Effector CD8-positive, alpha-beta T cell (primary cell): Measurements from ENCODE around the gene NET1.
"Not testable (repeated sequence)": the region's sequence is repeated elsewhere in the genome, so short reads cannot be mapped to it uniquely, and the experiment has no call there.

Experiments
- DNase-seq: peaks from one replicate; lab custom pipeline; 2025; lab: John Stamatoyannopoulos, UW
- total RNA-seq, 4 experiments: gene quantifications; one replicate each; lab custom pipeline; 2026; lab: John Stamatoyannopoulos, UW

NET1 gene
- 1.7 to 26.7 (median 3.6) reads per million in 4 experiments for total RNA-seq

DNA sequence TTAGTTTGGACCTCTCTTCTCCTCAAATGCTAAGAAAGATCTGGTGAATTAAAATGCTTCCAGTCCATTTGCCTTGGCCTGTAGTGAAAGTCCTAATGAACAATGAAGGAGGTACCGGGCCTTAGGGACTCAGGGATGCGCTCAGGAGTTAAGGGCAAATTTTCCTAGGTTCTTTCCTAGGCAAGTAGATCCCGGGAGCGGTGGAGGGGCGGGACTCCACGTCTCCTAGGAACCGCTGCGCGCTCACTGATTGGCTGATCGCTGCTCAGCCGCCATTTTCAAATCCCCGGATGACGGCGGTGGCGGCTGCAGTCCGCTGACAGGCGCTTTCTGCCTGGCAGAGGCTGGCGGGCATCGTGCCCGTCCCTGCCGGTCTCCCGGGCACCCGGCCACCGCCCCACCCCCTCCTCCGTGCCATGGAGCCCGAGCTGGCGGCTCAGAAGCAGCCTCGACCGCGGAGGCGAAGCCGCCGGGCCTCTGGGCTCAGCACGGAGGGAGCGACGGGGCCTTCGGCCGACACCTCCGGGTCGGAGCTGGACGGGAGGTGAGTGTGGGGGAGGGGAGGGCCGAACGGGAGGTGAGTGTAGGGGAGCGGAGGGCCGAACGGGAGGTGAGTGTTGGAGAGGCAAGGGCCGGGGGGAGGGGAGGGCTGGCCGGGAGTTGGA, at the start of gene NET1:
Gene NET1, plus strand, starts transcription at position 281 of the 665 bp plus-strand sequence. Its CDS starts 136 bp downstream, at position 417.
- peak; percentile 26 for DNase-seq

GRCh38 chr10:5362873-5363272, 49.5 kb upstream of the NET1 start:
- no peak for DNase-seq

GRCh38 chr10:5364374-5364773, 48.0 kb upstream of the NET1 start:
- no peak for DNase-seq

- DNase-seq, result no peak
These were observed 47.4 kb upstream of the NET1 start, which contains the start of gene UCN3 for GRCh38 chr10:5364890-5365338. Gene UCN3 (plus strand): TSS chr10:5364966. CDS start chr10:5373721, 8,755 bp downstream.

DNA sequence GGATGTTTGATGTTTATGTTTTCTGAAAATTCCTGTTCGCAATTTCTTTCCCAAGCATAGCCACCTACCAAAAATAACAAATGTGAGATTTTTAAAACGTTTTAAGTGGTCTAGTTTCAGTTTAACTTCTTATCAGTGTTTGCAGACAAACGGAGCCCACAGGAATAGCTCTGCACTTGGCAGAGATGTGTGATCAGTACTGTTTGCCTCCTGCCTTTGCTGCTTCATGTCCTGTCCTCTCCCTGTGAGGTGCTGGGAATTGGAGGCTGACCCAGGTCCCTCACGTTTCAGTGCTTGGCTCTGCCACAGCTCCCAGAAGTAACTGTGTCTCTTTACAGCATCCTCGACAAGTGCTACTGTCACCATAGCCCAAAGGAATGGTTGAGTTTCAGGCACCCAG, 46.4 kb upstream of the NET1 start:
- DNase-seq, result no peak

- DNase-seq, result no peak
These were observed 42.8 kb upstream of the NET1 start for GRCh38 chr10:5369362-5370158.

- no peak for DNase-seq
These were observed 41.6 kb upstream of the NET1 start for GRCh38 chr10:5370493-5371352.

GRCh38 chr10:5373307-5373706, 39.0 kb upstream of the NET1 start:
- DNase-seq, result no peak

- DNase-seq, result no peak
These were observed 38.3 kb upstream of the NET1 start for GRCh38 chr10:5373891-5374611.

DNA sequence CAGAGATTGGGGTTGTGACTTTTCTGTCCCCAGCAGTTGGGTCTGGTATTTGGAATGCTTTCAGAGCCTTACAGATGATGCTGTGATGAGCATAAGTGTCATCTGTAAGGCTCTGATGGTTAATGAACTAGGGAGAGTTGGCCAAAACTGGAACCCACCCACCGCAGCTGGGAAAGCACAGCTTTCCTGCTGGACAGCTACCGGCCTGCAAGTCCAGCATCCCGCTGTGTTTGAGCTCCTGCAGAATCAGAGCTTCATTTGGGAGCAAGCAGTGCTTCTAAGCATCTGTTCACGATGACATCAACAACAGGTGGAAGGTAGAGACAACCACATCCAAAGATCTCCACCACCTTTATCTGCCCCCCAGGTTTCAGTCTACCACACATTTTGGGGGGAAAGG, 35.9 kb upstream of the NET1 start:
- no peak for DNase-seq

- DNase-seq, result not testable (repeated sequence)
These were observed 33.2 kb upstream of the NET1 start for GRCh38 chr10:5379202-5379601.

DNA sequence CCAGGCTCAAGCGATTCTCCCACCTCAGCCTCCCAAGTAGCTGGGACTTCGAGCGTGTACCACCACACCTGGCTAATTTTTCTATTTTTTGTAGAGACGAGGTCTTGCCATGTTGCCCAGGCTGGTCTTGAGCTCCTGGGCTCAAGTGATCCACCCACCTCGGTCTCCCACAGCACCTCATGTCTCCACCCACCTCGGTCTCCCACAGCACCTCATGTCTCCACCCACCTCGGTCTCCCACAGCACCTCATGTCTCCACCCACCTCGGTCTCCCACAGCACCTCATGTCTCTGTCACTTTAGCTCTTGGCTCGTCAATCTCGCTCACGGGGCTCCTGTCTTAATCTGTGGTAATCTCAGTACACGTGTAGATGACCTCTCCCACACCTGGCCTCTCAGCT, 32.0 kb upstream of the NET1 start:
- not testable (repeated sequence) for DNase-seq

- no peak for DNase-seq
These were observed 31.2 kb upstream of the NET1 start for GRCh38 chr10:5381187-5381586.

DNA sequence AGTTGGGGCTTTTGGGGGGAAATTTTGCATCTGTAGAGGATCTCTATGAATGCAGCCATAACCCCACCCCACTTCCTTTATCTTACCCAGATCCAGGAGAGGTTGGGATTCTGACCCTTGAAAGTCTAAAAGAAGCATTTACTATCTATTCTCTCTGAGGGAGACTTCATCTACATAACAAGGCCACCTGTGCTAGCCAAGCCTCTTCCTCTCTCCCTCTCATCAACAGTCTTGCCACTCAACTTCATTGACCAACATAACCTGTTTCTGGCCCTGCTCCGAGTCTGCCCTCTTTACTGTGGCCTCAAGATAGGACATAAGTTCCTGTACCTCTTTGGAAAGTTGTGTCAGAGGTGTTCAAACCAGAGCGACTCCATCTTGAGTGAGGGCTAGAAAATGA, 27.1 kb upstream of the NET1 start:
- no peak for DNase-seq

DNA sequence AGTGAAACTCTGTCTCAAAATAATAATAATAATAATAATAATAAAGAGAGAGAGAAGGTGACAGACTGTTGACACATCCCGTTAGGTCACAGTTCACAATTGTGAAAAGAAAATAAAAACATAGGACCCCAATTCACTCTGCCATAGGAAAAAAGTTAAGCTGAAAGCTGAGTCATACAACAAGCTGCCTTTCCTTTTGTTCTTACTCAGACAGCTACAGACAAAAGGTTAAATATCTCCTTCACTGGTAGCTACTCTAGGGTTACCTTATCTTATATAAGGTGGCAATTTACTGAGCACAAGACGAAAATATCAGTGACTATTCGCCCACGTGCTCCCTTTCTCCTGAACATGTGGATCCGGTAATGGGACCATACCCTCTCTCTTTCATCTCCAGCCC, 25.2 kb upstream of the NET1 start:
- DNase-seq, result no peak

DNA sequence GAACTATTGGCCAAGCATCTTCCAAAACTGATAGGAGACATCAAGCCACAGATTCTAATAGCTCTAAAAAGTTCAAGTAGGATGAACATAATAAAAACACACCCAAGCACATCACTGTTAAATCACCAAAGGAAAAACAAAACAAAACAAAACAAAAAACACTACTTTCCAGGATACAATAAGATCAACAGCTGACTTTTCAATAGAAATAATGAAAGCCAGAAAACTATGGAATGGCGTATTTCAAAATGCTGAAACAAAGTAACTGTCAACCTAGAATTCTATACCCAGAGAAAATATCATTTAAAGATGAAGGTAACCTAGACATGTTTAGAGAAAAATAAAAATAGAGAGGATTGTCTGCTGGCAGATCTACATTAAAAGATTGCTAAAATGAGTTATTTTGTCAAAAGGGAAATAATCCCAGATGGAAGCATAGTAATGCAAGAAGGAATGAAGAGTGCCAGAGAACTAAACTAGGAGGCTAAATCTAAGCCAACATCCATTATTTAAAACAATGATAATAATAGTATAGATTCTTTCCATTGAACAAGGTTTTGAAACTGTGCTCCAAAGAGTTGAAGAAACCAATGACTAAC, 21.7 kb upstream of the NET1 start:
- DNase-seq, result no peak

DNA sequence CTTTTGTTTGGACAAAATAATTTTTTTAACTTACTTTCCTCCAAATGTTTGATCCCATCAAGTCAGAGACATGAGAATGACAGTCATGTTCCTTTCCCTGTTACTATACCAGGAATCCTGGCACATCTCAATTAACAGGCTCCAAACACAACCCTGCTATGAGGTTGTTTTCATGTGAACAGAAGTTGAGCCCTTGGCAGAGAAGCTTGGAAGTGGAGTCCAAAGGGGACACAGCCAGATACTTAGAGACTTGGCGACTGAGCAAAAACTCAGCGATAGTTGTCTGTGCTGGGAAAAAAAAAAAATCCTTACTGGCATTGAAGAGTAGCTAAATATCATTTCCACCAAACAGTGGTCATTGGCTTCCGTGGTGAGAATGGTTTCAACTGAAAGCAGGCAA, 20.6 kb upstream of the NET1 start:
- no peak for DNase-seq

DNA sequence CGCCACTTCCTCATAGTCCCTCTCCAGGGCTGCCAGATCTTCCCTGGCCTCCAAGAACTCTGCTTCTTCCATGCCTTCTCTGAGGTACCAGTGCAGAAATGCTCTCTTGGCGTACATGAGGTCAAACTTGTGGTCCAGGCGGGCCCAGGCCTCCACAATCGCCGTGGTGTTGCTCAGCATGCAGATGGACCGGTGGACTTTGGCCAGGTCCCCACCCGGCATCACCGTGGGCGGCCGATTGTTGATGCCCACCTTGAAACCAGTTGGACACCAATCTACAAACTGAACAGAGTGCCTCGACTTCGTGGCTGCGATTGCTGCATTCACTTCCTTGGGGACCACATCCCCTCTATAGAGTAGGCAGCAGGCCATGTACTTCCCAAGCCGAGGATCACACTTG, 18.8 kb upstream of the NET1 start:
- DNase-seq, result no peak

GRCh38 chr10:5395168-5395567, 17.2 kb upstream of the NET1 start:
- no peak for DNase-seq

- no peak for DNase-seq
These were observed 15.6 kb upstream of the NET1 start for GRCh38 chr10:5396556-5397300.
